Measurements from ENCODE around the gene RANBP10. TPM values are rescaled to one million over a fixed set of nuclear protein-coding genes. Genes with fewer than 3 reads are reported as not detected.
"Not testable (repeated sequence)": the region's sequence is repeated elsewhere in the genome, so short reads cannot be mapped to it uniquely, and the experiment has no call there.

Gene RANBP10
- total RNA-seq, 1 experiment from 2014 or later, result 8.3 TPM

DNA sequence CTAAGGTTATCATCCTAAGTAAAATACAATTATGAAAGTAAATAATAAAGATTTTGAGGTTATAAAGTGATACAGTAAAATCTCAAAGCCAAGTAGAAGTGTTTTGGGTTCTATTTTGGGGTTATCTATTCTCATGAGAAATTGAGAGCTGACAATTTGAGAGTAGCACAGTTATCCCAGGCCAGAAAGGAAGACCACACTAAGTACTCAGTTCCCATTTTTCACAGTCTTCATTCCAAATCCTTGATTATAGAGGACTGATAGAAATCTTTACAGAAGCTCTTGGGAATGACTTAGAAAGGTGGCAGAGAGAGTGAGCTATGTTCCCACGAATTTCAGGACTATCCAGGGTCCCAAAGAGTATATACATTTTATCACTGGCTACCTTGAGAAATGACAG is 91.8 kb downstream of the RANBP10 start:
- DNase-seq (ENCODE audit: low spot score), result no peak

DNA sequence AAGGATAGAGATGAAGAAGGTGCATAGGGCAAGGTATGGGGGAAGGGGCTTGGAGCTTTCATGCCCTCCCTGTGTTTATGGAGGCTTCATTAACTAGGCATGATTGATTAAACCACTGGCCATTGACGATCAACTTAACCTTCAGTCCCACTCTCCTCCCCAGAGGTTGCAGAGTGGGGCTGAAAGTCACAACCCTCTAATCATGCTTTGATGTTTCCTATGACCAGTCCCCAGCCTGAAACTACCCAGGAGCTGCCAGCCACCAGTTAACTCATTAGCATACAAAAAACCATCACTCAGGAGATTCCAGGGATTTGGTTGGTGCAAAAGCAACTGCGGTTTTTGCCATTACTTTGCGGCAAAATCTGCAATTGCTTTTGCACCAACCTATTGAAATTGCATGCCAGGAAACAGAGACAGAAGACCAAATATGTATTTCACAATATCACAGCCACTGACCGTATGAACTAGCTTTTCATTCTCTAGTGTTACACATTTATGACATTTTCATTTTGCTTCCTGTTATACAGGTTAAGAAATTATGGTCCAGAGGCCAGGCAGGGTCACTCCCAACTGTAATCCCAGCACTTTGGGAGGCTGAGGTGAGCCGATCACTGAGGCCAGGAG is 92.6 kb downstream of the RANBP10 start:
- no peak for DNase-seq (ENCODE audit: low spot score)

DNA sequence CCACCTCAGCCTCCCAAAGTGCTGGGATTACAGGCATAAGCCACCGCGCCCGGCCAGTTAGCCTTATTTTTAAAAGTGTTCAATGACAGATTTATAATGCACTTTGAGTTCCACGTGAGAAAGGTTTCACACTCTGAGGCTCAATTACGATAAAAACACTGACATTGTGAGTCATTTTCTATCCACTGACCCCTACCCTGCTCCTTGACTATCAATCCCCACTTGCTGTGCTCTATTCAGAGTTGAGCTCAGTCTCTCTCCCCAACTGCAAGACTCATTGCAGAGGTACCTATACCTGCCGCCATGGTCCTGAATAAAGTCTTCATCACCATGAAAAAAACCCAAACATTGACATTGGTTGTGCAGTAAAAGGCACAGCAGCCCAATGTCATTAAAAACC is 95.8 kb downstream of the RANBP10 start:
- DNase-seq (ENCODE audit: low spot score), result no peak

DNA sequence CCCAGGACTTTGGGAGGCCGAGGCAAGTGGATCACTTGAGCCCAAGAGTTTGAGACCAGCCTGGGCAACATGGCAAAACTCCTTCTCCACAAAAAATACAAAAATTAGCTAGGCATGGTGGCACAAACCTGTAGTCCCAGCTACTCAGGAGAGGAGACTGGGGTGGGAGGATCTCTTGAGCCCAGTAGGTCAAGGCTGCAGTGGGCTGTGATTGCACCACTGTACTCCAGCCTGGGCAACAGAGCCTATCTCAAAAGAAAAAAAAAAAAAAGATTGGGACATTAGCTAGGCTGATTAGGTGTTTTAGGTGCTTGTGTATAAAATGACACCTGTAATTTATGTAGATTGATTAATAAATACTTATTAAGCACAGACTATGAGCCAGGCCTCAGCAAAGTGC is 97.3 kb downstream of the RANBP10 start:
- no peak for DNase-seq (ENCODE audit: low spot score)

DNA sequence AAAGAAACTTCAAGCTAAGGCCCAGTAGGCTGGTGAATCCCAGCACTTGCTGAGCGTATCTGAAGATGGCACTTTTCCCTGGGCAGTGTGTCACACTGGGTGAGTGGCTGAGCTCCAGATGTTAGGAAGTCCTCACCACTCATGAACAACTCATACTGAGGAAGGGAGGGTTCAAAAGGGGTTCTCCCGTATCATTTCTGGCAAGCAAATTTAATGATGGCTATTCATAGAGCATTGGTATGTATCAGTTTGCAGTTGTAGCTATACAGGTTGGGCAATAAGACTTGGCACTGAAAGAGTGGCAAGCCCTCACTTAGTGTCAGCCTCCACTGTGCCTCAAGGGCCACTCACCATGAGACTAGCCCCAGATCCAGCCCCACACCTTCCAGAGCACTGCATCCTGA is 98.0 kb downstream of the RANBP10 start:
- DNase-seq (ENCODE audit: low spot score), result no peak

DNA sequence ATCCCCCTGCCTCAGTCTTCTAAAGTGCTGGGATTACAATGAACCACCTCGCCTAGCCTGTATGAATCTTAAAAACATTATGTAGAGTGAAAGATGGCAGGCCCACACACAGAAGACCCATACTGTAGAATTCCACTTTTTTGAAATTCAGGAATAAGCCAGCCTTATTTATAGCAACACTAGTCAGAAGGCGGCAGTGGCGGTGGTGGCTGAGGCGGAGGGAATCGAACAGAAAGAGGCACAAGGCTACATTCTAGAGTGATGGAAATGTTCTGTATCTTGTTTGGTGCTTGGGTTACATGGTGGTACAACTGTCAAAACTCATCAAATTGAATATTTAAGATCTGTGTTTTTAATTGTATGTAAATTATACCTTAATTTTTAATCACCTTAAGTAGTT is 98.6 kb downstream of the RANBP10 start:
- no peak for DNase-seq (ENCODE audit: low spot score)

DNA sequence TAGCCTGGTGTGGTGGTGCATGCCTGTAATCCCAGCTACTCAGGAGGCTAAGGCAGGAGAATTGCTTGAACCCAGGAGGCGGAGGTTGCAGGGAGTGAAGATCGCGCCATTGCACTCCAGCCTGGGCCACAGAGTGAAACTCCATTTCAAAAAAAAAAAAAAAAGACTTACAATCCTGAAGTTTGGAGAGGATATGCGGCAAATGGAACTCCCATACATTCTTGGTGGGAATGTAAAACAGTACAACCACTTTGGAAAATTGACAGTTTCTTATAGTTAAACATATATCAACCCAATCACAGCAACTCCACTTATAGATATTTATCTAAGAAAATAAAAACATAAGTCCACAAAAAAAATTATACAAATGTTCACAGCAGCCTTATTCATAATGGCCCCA is 99.2 kb downstream of the RANBP10 start:
- no peak for DNase-seq (ENCODE audit: low spot score)

DNA sequence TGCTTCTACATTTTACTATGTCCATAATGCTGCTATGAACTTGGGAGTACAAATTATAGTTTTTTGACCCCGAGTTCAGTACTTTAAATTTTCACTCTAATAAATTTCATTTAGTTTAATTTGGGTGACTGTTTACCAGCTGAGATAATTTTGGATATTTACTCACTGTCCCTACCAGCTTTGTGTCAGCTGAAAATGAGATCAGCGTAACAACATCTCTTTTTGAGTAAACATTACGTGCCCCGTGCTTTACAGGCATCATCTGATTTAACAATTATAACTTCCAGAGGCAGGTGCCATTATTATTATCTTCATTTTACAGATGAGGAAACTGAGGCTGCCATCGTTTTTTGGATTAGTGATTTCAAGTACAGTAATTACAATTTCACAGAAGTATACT is 102.2 kb downstream of the RANBP10 start:
- no peak for DNase-seq (ENCODE audit: low spot score)

DNA sequence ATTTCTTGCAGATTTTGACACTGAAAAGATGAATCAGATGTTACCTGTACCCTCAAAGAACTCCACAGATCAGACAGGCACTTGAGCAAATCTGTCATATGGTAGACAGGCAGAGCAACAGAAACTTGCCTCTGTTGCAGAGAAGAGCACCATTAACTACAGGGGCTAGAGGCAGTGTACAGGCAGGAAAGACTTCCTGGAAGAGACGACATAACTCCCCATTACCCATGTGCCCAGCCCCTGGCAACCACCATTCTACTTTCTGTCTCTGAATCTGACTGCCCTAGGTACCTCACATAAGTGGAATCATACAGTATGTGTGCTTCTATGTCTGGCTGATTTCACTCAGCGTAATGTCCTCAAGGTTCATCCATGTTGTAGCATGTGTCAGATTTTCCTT is 102.7 kb downstream of the RANBP10 start:
- no peak for DNase-seq (ENCODE audit: low spot score)

DNA sequence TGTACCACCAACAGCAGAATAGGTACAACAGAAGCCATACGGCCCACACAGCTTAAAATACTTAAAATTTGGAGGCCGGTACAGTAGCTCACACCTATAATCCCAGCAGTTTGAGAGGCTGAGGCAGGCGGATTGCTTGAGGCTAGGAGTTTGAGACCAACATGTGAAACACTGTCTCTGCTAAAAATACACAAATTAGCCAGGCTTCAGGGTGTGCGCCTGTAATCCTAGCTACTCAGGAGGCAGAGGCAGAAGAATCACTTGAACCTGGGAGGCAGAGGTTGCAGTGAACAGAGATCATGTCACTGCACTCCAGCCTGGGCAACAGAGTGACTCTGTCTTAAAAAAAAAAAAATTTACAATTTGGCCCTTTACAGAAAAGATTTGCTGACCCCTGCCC is 104.2 kb downstream of the RANBP10 start:
- no peak for DNase-seq (ENCODE audit: low spot score)

DNA sequence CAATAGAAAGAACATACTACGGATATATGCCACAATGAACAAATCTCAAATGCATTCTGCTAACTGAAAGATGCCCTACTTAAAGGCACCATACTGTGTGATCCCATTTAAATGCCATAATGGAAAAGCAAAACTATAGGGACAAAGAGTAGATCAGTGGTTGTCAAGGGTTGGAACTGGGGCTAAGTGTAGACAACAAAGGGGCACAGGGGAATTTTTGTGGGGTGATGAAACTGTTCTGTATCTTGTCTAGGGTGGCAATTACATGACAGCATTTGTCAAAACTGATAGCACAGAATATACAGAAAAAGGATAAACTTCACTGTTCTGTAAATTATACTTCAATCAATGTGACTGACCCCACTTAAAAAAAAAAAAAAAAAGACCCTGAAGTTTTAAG is 104.9 kb downstream of the RANBP10 start:
- DNase-seq (ENCODE audit: low spot score), result no peak

DNA sequence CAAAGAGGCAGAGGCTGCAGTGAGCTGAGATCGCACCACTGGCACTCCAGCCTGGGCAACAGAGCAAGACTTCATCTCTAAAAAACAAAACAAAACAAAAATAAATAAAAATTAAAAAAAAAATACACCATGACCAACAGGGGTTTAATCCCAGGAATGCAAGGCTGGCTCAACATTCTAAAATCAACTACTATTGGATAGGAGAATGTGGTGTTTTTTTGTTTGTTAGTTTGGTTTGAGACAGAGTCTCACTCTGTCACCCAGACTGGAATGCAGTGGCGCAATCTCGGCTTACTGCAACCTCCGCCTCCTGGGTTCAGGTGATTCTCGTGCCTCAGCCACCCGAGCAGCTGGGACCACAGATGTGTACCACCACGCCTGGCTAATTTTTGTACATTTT is 107.1 kb downstream of the RANBP10 start:
- DNase-seq (ENCODE audit: low spot score), result no peak

DNA sequence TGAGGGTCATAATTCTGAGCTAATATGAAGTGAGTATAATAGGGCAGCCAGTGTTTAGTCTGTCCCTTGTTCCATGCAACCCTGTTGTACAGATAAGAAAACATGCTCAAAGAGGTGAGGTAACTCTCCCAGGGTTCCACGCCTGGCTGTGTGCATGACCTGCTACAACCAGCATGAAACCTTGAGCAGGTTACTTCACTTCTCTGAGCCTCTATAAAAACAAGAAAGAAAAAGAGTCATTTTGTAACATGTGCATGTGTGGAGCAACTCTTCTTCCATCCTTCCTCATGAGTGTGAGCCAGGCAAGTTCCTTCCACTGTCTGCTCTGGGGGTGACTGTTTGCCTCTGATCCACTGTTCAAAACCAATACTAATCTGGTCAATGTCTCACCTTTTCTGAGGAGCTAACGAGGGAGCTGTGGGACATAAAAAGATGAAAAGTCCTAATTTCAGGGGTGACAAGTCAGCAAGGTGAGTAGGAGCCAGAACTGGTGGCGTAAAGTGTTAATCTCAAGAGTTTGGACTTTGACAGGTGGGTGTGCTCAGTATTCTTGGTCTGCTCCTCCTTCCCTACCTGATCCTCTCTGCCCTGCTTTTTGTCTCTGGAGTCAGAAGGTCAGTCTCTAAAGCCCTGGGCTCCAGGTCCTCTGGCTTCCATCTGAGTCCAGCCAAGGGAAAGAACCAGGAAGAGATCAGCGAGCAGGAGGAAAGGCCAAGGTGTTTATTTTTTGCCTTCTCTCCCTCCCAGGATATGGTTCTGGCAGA is 108.8 kb downstream of the RANBP10 start:
- no peak for DNase-seq (ENCODE audit: low spot score)

DNA sequence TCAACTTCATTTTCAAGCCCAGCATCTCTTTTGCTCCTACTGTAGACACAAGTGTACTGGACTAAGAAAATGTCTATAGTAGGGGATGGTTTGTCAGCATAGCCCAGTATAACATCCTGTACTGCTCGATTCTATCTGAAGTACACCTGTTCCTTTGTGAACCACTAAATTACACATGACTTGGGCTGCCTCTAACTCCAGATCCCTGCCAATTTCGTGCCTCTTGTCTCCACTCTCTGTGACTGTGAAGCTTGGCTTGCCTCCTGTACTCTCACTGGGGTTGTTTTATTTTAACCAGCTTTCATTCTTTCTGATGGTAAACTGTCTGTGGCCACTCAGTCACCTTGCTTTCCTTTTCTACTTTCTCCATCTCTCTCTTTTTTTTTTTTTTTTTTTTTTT is 111.7 kb downstream of the RANBP10 start:
- no peak for DNase-seq (ENCODE audit: low spot score)

DNA sequence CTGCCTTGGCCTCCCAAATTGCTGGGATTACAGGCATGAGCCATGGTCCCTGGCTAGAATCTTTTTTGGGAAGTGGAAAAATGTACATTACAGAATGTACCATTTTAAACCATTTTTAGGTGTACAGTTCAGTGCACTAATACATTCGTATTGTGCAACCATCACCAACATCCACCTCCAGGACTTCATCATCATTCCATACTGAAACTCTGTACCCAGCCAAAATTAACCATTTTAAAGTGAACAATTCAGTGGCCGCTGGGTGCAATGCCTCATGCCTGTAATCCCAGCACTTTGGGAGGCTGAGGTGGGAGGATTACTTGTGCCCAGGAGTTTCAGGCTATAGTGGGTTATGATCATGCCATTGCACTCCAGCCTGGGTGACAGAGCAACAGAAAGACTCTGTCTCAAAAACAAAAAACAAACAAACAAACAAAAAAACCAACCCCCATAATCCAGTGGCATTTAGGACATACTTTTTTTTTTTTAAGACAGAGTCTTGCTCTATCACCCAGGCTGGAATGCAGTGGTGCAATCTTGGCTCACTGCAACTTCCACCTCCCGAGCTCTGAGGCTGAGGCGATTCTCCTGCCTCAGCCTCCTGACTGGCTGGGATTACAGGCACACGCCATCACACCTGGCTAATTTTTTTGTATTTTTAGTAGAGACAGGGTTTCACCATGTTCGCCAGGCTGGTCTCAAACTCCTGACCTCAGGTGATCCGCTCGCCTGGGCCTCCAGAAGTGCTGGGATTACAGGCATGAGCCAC is 112.7 kb downstream of the RANBP10 start:
- not testable (repeated sequence) for DNase-seq (ENCODE audit: low spot score)

DNA sequence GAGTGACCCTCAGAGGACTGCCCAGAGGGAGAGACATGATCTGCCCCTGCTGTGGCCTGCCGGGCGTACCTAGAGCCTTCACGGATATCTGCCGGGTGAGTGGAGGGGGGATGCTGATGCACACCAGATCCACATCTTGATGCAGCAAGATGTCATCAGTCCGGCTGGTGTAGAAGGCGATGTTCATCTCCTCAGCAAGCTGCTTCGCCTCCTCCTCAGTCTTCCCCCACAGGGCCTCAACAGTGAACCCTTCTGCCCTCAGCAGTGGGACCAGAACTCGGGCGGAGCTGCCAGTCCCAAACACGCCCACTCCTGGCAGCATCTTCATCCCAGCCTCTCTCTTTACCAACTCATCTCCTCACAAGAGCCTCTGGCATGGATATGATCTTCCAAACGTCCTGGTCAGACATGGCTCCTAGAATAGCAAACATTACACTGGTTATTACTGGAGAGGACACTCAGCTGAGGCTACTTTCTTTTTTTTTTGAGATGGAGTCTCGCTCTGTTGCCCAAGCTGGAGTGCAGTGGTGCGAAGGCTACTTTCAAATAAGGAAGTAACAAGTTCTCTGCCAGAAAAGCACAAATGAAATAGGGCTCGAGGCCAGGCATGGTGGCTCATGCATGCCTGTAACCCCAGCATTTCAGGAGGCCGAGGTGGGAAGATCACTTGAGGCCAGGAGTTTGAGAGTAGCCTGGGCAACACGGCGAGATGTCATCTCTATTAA is 120.8 kb downstream of the RANBP10 start:
- DNase-seq (ENCODE audit: low spot score), result no peak

DNA sequence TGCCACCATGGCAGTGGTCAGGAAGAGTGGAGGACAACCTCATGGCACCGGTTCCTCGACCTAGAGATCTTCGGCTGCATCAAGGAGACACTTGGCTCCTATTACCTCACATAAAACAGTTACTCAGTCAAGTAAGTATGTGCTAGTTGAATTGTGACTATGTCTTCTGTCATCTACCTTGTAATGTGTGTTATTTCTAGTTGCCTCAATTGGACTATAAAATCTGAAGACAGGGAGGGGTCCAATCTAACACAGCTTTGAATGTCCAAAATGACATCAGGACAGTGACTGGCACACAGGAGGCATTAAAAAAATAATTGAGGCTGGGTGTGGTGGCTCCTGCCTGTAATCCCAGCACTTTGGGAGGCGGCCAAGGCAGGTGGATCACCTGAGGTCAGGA is 122.6 kb downstream of the RANBP10 start:
- no peak for DNase-seq (ENCODE audit: low spot score)

DNA sequence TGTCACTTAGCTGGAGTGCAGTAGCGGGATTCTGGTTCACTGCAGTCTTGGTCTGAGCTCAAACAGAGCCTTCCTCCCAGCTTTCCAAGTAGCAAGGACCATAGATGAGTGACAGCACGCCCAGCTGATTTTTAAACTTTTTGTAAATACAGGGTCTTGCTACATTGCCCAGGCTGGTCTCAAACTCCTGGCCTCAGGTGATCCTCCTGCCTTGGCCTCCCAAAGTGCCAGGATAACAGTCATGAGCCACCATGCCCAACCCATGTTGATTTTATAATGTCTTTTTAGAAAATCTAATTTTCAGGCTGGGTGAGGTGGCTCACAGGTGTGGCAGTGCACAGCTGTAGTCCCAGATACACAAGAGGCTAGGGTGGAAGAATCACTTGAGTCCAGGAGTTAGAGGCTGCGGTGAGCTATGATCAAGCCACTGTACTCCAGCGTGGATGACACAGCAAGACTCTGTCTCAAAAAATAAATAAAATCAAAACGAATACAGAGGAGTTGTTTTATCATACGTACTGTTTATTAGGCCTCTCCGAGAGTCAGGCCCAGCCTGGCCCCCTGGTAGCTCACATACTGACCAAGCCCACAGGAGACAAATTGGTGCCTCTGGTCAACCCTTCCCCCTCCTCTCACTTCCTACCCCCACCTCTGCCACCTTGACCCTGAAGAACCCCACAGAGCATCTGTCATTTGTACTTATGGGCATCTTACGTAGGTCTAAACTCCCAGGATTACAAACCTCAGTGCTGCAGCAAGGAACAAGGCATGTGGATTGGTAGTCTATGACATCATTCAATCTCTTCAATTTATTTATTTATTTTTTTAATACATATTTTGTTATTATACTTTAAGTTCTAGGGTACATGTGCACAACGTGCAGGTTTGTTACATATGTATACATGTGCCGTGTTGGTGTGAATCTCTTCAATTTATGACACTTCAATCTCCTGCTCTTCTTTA is 126.1 kb downstream of the RANBP10 start:
- no peak for DNase-seq (ENCODE audit: low spot score)

DNA sequence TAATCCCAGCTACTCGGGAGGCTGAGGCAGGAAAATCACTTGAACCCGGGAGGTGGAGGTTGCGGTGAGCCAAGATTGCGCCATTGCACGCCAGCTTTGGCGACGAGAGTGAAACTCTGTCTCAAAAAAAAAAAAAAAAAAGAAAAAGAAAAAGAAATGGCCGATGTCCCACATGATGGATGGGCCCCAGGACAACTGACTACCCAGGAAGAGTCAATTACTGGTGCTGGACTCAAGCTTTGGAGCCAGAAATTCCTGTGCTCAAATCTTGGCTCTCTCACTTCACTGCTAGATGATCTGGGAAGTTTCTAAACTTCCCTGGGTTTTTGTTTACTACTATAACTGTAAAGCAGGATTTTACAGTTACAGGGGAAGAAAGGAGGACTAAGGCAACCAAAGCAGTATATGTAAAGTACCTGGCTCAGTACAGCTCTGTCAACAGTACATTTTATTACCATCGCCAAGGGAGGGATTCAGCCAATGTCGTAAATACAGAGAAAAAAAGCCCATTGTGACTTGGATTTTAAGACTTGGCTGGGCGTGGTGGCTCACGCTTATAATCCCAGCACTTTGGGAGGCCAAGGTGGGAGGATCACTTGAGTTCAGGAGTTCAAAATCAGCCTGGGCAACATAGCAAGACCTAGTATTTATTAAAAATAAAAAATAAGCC is 127.9 kb downstream of the RANBP10 start:
- peak; percentile 23 for DNase-seq (ENCODE audit: low spot score)

DNA sequence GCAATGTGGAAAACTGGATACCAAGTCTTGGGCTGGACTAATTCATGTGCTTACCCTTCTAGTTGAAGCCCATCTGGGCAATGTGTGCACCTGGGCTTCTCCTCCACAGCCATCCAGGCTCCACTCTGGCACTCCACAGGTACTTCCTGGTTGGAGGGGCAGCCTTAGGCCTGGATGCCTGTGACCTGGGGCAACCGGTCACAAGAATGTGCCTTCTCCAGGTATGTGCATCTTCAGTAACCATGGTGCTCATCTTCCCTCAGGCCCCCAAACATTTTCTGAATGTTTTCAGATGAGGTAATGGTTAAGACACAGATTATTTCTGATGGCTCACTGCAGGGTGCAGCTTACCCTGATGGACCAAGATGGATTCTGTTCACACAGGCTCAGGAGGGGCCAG is 128.6 kb downstream of the RANBP10 start:
- DNase-seq (ENCODE audit: low spot score), result no peak
